Glomerular endothelial cell (primary cell): Measurements from ENCODE around the gene DGKB. TPM values are rescaled to one million over a fixed set of nuclear protein-coding genes. Genes with fewer than 3 reads are reported as not detected.

Experiments
- DNase-seq: peaks from one replicate; pipeline ENCODE4 v3.0.0-alpha.2; 2011; ENCODE audit warnings: low read depth, low spot score; ENCODE audit errors: extremely low read depth
- total RNA-seq: library from RNA; depleted of rRNA; stranded (reverse); fragments of >200 nt; gene quantifications from 2 replicates; pipeline ENCODE4 v1.2.3, GENCODE V29; 2015

Gene DGKB
- total RNA-seq, 1 donor from 2014 or later: 0.29 TPM

- DNase-seq: no peak
Measured at GRCh38 chr7:14868937-14869336, 33.6 kb downstream of the DGKB start.

- DNase-seq: no peak
Measured at GRCh38 chr7:14861456-14861855, 41.1 kb downstream of the DGKB start.

GRCh38 chr7:14859267-14859666 lies 43.3 kb downstream of the DGKB start:
- no peak for DNase-seq

GRCh38 chr7:14858866-14859265 lies 43.7 kb downstream of the DGKB start:
- DNase-seq: no peak

GRCh38 chr7:14858410-14858809 lies 44.1 kb downstream of the DGKB start:
- DNase-seq: no peak

GRCh38 chr7:14855033-14855794 lies 47.3 kb downstream of the DGKB start:
- no peak for DNase-seq

- no peak for DNase-seq
Measured at GRCh38 chr7:14854471-14854870, 48.1 kb downstream of the DGKB start.

GRCh38 chr7:14851610-14852009 lies 50.9 kb downstream of the DGKB start:
- DNase-seq: no peak

- no peak for DNase-seq
Measured at GRCh38 chr7:14850039-14850438, 52.5 kb downstream of the DGKB start.

- no peak for DNase-seq
Measured at GRCh38 chr7:14846405-14846804, 56.1 kb downstream of the DGKB start.

- DNase-seq: no peak
Measured at GRCh38 chr7:14843755-14844154, 58.8 kb downstream of the DGKB start.

GRCh38 chr7:14842523-14842922 lies 60.0 kb downstream of the DGKB start:
- no peak for DNase-seq

- DNase-seq: no peak
Measured at GRCh38 chr7:14841869-14842268, 60.7 kb downstream of the DGKB start.

- DNase-seq: no peak
Measured at GRCh38 chr7:14841086-14841485, 61.5 kb downstream of the DGKB start.

- no peak for DNase-seq
Measured at GRCh38 chr7:14839307-14839706, 63.2 kb downstream of the DGKB start.

- DNase-seq: no peak
Measured at GRCh38 chr7:14837216-14837615, 65.3 kb downstream of the DGKB start.

- no peak for DNase-seq
Measured at GRCh38 chr7:14836571-14837189, 65.9 kb downstream of the DGKB start.

GRCh38 chr7:14836006-14836405 lies 66.5 kb downstream of the DGKB start:
- no peak for DNase-seq

GRCh38 chr7:14835384-14835783 lies 67.2 kb downstream of the DGKB start:
- DNase-seq: no peak

GRCh38 chr7:14834883-14835282 lies 67.7 kb downstream of the DGKB start:
- DNase-seq: no peak

- DNase-seq: no peak
Measured at GRCh38 chr7:14834456-14834855, 68.1 kb downstream of the DGKB start.

GRCh38 chr7:14833707-14834106 lies 68.8 kb downstream of the DGKB start:
- DNase-seq: no peak

GRCh38 chr7:14828053-14828452 lies 74.5 kb downstream of the DGKB start:
- no peak for DNase-seq
